A549 (cell line): ENCODE results near the gene FAM131B.

Experiments
- CEBPB ChIP-seq, 2 experiments: fragments of >200 bp in 1 of 2; sonication (Bioruptor Twin) in 1 of 2; formaldehyde crosslinking in 1 of 2; IDR thresholded peaks; 2 replicates each; pipeline ENCODE4 v1.6.1; 2012 to 2016
- CTCF ChIP-seq: fragments of >200 bp; sonication (Bioruptor Twin); formaldehyde crosslinking; IDR thresholded peaks from 3 replicates; pipeline ENCODE4 v1.5.1; 2016
- GATA3 ChIP-seq: IDR thresholded peaks from 2 replicates; pipeline ENCODE4 v1.6.1; 2012; ENCODE audit warnings: borderline replicate concordance
- HDAC2 ChIP-seq: fragments of 200-600 bp; sonication (generic); IDR thresholded peaks from 2 replicates; pipeline ENCODE4 v1.6.1; 2016
- JUN ChIP-seq, 2 experiments: fragments of >200 bp; sonication (Bioruptor Twin); formaldehyde crosslinking; IDR thresholded peaks; 2 replicates in 1 of 2; 3 replicates in 1 of 2; pipeline ENCODE4 v1.6.1; 2016 to 2017
- PBX3 ChIP-seq: IDR thresholded peaks from 2 replicates; pipeline ENCODE4 v1.6.1; 2012
- PHF8 ChIP-seq: fragments of 200-600 bp; sonication (generic); IDR thresholded peaks from 2 replicates; pipeline ENCODE4 v1.6.1; 2016; ENCODE audit warnings: low read depth, mild to moderate bottlenecking, antibody characterized with exemption, moderate library complexity, borderline replicate concordance
- POLR2A ChIP-seq: IDR thresholded peaks from 2 replicates; pipeline ENCODE4 v1.6.1; 2012; ENCODE audit warnings: mild to moderate bottlenecking, low read length
- POLR2AphosphoS2 ChIP-seq: conservative IDR thresholded peaks from 2 replicates; pipeline ENCODE4 v1.6.1; 2012; ENCODE audit warnings: low read length, improper control_type of control experiment, inconsistent platforms
- RAD21 ChIP-seq, 2 experiments: fragments of >200 bp in 1 of 2; sonication (Bioruptor Twin) in 1 of 2; formaldehyde crosslinking in 1 of 2; IDR thresholded peaks in 1 of 2; conservative IDR thresholded peaks in 1 of 2; 2 replicates in 1 of 2; 3 replicates in 1 of 2; pipeline ENCODE4 v1.6.1; 2012 to 2018; ENCODE audit warnings: inconsistent platforms in 1 of 2
- RARB ChIP-seq: fragments of 250-450 bp; sonication (Bioruptor Pico); IDR thresholded peaks from 2 replicates; pipeline ENCODE4 v1.8.0; 2021; ENCODE audit warnings: mild to moderate bottlenecking, moderate library complexity

DNA sequence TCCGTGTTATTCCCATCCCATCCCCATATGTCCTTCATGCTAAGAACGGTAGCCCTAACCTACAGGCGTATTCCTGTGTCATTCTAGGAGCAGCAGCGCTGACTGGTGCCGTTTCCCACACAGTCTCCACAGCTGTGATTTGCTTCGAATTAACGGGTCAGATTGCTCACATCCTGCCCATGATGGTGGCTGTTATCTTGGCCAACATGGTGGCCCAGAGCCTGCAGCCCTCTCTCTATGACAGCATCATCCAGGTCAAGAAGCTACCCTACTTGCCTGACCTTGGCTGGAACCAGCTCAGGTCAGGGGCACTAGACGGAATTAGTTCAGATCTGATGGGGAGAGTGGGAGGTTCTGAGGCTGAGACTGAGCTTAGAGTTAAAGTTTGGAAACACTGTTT lies 20.7 kb downstream of the FAM131B start:
- TF ChIP-seq RAD21 (conservative IDR thresholded peaks at IDR 0.05 in 1 of 2, IDR thresholded peaks at IDR 0.05 in 1 of 2), result no peak
- no peak for TF ChIP-seq POLR2A
- TF ChIP-seq HDAC2, result no peak
- TF ChIP-seq CTCF, result no peak
- no peak for TF ChIP-seq POLR2AphosphoS2
- no peak for TF ChIP-seq RARB (CRISPR knock-in tag)
- no peak for TF ChIP-seq PBX3
- TF ChIP-seq PHF8, result no peak
- no peak for TF ChIP-seq GATA3
- no peak for TF ChIP-seq CEBPB (IDR thresholded peaks at IDR 0.05)
- TF ChIP-seq JUN (IDR thresholded peaks at IDR 0.05), result no peak
